Measurements from ENCODE around the gene PCDHA2.
"Not testable (repeated sequence)": the region's sequence is repeated elsewhere in the genome, so short reads cannot be mapped to it uniquely, and the experiment has no call there.

Gene PCDHA2

GRCh38 chr5:140796072-140796717 lies 1.5 kb downstream of the PCDHA2 start:
- WGBS = 96% methylated on average over 72 of the region's 72 CpGs
- not testable (repeated sequence) for H3K4me1 ChIP-seq (ENCODE audit: insufficient read depth, low read length); H3K9ac ChIP-seq (ENCODE audit: low read depth, low read length); H3K4me3 ChIP-seq (ENCODE audit: low read length); H3K27me3 ChIP-seq (ENCODE audit: insufficient read depth, low read length); H3K36me3 ChIP-seq (ENCODE audit: insufficient read depth, low read length); H3K27ac ChIP-seq (ENCODE audit: low read depth, low read length)
- peaks cover 16% of the 10 kb centered on the region; the same call in 1 of the 2 replicates for H3K9me3 ChIP-seq (ENCODE audit: insufficient read depth, low read depth, low read length)

GRCh38 chr5:140796718-140797095 lies 2.1 kb downstream of the PCDHA2 start:
- Histone ChIP-seq H3K9ac (ENCODE audit: low read depth, low read length) (no peak overlapping the region), H3K27ac (ENCODE audit: low read depth, low read length) (no peak overlapping the region), H3K36me3 (ENCODE audit: insufficient read depth, low read length) (no peaks in the 10 kb centered on the region), H3K4me1 (ENCODE audit: insufficient read depth, low read length) (no peaks in the 10 kb centered on the region), H3K9me3 (ENCODE audit: insufficient read depth, low read depth, low read length) (peaks cover 13% of the 10 kb centered on the region; the same call in 1 of the 2 replicates), H3K4me3 (ENCODE audit: low read length) (no peak overlapping the region), H3K27me3 (ENCODE audit: insufficient read depth, low read length) (no peaks in the 10 kb centered on the region)
- 96% methylated on average over 39 of the region's 39 CpGs for WGBS

GRCh38 chr5:140800816-140801493 lies 6.3 kb downstream of the PCDHA2 start, which contains the start of gene PCDHA3:
PCDHA3 (plus strand) TSS chr5:140801057.
- WGBS = 92% methylated on average over 29 of the region's 29 CpGs
- Histone ChIP-seq H3K9me3 (ENCODE audit: insufficient read depth, low read depth, low read length) (no peaks in the 10 kb centered on the region), H3K4me3 (ENCODE audit: low read length) (no peak within 1 kb of the TSS), H3K4me1 (ENCODE audit: insufficient read depth, low read length) (no peaks in the 10 kb centered on the region), H3K27ac (ENCODE audit: low read depth, low read length) (no peak within 1 kb of the TSS), H3K9ac (ENCODE audit: low read depth, low read length) (no peak within 1 kb of the TSS), H3K27me3 (ENCODE audit: insufficient read depth, low read length) (no peaks in the 10 kb centered on the region), H3K36me3 (ENCODE audit: insufficient read depth, low read length) (no peaks in the 10 kb centered on the region; the same call in 1 of the 2 replicates)

GRCh38 chr5:140801494-140801841 lies 6.8 kb downstream of the PCDHA2 start:
- H3K27ac ChIP-seq (ENCODE audit: low read depth, low read length) = no peak overlapping the region
- H3K27me3 ChIP-seq (ENCODE audit: insufficient read depth, low read length) = no peaks in the 10 kb centered on the region
- no peak overlapping the region for H3K9ac ChIP-seq (ENCODE audit: low read depth, low read length)
- no peak overlapping the region for H3K4me3 ChIP-seq (ENCODE audit: low read length)
- no peaks in the 10 kb centered on the region for H3K4me1 ChIP-seq (ENCODE audit: insufficient read depth, low read length)
- 93% methylated on average over 16 of the region's 16 CpGs for WGBS
- no peaks in the 10 kb centered on the region; the same call in 1 of the 2 replicates for H3K36me3 ChIP-seq (ENCODE audit: insufficient read depth, low read length)
- no peaks in the 10 kb centered on the region for H3K9me3 ChIP-seq (ENCODE audit: insufficient read depth, low read depth, low read length)

- H3K27me3 ChIP-seq (ENCODE audit: insufficient read depth, low read length); H3K36me3 ChIP-seq (ENCODE audit: insufficient read depth, low read length); H3K4me3 ChIP-seq (ENCODE audit: low read length); H3K4me1 ChIP-seq (ENCODE audit: insufficient read depth, low read length); H3K9me3 ChIP-seq (ENCODE audit: insufficient read depth, low read depth, low read length); H3K27ac ChIP-seq (ENCODE audit: low read depth, low read length); H3K9ac ChIP-seq (ENCODE audit: low read depth, low read length): not testable (repeated sequence)
- WGBS = 97% methylated on average over 45 of the region's 45 CpGs
Observed at GRCh38 chr5:140802381-140802780, 7.7 kb downstream of the PCDHA2 start.

GRCh38 chr5:140802781-140803271 lies 8.2 kb downstream of the PCDHA2 start:
- no peaks in the 10 kb centered on the region for H3K27me3 ChIP-seq (ENCODE audit: insufficient read depth, low read length)
- no peaks in the 10 kb centered on the region for H3K4me1 ChIP-seq (ENCODE audit: insufficient read depth, low read length)
- no peak overlapping the region for H3K4me3 ChIP-seq (ENCODE audit: low read length)
- no peaks in the 10 kb centered on the region; the same call in 1 of the 2 replicates for H3K36me3 ChIP-seq (ENCODE audit: insufficient read depth, low read length)
- no peaks in the 10 kb centered on the region for H3K9me3 ChIP-seq (ENCODE audit: insufficient read depth, low read depth, low read length)
- WGBS = 96% methylated on average over 53 of the region's 53 CpGs
- H3K27ac ChIP-seq (ENCODE audit: low read depth, low read length) = no peak overlapping the region
- H3K9ac ChIP-seq (ENCODE audit: low read depth, low read length) = no peak overlapping the region

GRCh38 chr5:140806834-140807775 lies 12.5 kb downstream of the PCDHA2 start, which contains the start of gene PCDHA4:
PCDHA4 (plus strand) TSS chr5:140807068.
- no peaks in the 10 kb centered on the region for H3K4me1 ChIP-seq (ENCODE audit: insufficient read depth, low read length)
- H3K4me3 ChIP-seq (ENCODE audit: low read length) = peak within 1 kb of the TSS; percentile 69
- 51% methylated on average over 45 of the region's 47 CpGs for WGBS
- H3K27me3 ChIP-seq (ENCODE audit: insufficient read depth, low read length) = no peaks in the 10 kb centered on the region
- H3K9ac ChIP-seq (ENCODE audit: low read depth, low read length) = peak within 1 kb of the TSS; percentile 80
- no peaks in the 10 kb centered on the region for H3K36me3 ChIP-seq (ENCODE audit: insufficient read depth, low read length)
- H3K9me3 ChIP-seq (ENCODE audit: insufficient read depth, low read depth, low read length) = no peaks in the 10 kb centered on the region
- H3K27ac ChIP-seq (ENCODE audit: low read depth, low read length) = no peak within 1 kb of the TSS

GRCh38 chr5:140808241-140808888 lies 13.7 kb downstream of the PCDHA2 start:
- H3K9me3 ChIP-seq (ENCODE audit: insufficient read depth, low read depth, low read length); H3K36me3 ChIP-seq (ENCODE audit: insufficient read depth, low read length); H3K27me3 ChIP-seq (ENCODE audit: insufficient read depth, low read length); H3K4me1 ChIP-seq (ENCODE audit: insufficient read depth, low read length); H3K4me3 ChIP-seq (ENCODE audit: low read length); H3K9ac ChIP-seq (ENCODE audit: low read depth, low read length); H3K27ac ChIP-seq (ENCODE audit: low read depth, low read length): not testable (repeated sequence)
- WGBS = 96% methylated on average over 62 of the region's 62 CpGs

- H3K9ac ChIP-seq (ENCODE audit: low read depth, low read length) = no peak overlapping the region
- WGBS = 96% methylated on average over 43 of the region's 43 CpGs
Observed at GRCh38 chr5:140808889-140809291, 14.2 kb downstream of the PCDHA2 start.

GRCh38 chr5:140821375-140822280 lies 27.0 kb downstream of the PCDHA2 start, which contains the start of gene PCDHA5:
PCDHA5 (plus strand) TSS chr5:140821613.
- Histone ChIP-seq H3K9ac (ENCODE audit: low read depth, low read length) (no peak within 1 kb of the TSS), H3K9me3 (ENCODE audit: insufficient read depth, low read depth, low read length) (no peaks in the 10 kb centered on the region), H3K27me3 (ENCODE audit: insufficient read depth, low read length) (no peaks in the 10 kb centered on the region), H3K27ac (ENCODE audit: low read depth, low read length) (no peak within 1 kb of the TSS), H3K4me3 (ENCODE audit: low read length) (0 out of 2 replicates have a peak within 1 kb of the TSS, but pooled peaks have one; percentile 26), H3K4me1 (ENCODE audit: insufficient read depth, low read length) (no peaks in the 10 kb centered on the region), H3K36me3 (ENCODE audit: insufficient read depth, low read length) (no peaks in the 10 kb centered on the region)
- 94% methylated on average over 38 of the region's 39 CpGs for WGBS

More at GRCh38 chr5:140808889-140809291, 14.2 kb downstream of the PCDHA2 start:
- Histone ChIP-seq H3K9me3 (ENCODE audit: insufficient read depth, low read depth, low read length) (no peaks in the 10 kb centered on the region), H3K36me3 (ENCODE audit: insufficient read depth, low read length) (no peaks in the 10 kb centered on the region), H3K27ac (ENCODE audit: low read depth, low read length) (no peak overlapping the region), H3K4me1 (ENCODE audit: insufficient read depth, low read length) (no peaks in the 10 kb centered on the region), H3K27me3 (ENCODE audit: insufficient read depth, low read length) (no peaks in the 10 kb centered on the region), H3K4me3 (ENCODE audit: low read length) (no peak overlapping the region)
